HG02870 (cell line): ENCODE data around the gene SEMA3C.
A peak's percentile ranks its signal among the peaks of the same experiment; 100 is the strongest.

Experiments
- ATAC-seq: cut with Tn5 transposase; IDR thresholded peaks from one replicate; pipeline ENCODE4 v1.9.1; 2021; ENCODE audit warnings: mild to moderate bottlenecking, moderate library complexity; ENCODE audit not compliant: unreplicated experiment

Gene SEMA3C

GRCh38 chr7:80708123-80708522 lies 210.7 kb downstream of the SEMA3C start:
- ATAC-seq: no peak

- no peak for ATAC-seq
These were observed 211.5 kb downstream of the SEMA3C start for GRCh38 chr7:80707318-80707717.

DNA sequence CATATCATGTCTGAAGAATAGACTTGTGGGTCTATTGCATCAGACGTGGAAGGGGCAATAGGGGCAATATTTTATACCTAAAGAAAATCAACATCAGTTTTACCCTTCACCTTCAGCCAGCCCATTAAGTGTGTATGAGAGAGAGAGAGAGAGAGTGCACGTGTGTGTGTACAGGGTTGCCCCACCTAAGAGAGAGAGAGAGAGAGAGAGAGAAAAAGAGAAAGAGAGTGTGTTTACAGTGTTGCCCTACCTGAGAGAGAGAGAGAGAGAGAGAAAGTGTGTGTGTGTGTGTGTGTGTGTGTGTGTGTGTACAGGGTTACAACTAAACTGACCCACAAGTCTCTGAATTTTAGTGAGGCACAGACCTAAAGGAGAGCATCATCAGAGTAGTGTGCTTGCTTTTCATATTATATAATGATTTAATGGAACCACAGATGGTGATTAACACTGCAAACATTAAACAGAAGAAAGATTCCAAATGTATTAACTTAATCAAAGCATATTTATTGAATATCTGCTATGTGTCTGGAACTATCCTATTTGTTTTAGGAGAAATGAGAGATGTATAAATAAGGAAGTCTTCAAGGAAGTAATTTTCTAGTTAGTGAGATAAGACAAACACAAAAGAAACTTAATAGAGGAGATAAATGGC lies 213.6 kb downstream of the SEMA3C start:
- ATAC-seq: no peak

DNA sequence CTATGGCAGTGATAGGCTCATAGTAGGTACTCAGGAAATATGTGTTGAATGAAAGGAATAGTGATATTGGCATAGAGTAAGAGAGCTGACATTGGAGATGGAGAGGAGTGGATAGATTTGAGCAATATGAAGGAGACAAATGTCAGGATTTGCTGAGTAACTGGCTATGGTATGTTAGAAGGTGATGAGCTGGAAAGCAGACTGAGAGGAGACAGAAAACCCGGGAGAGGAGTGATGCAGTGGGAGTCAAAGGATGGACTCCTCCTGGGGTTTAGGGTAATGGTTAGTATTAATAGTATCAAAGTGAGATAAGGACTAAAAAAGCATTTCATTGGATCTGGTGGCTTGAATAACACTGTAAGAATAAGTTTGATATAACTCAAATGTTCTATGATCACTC lies 215.6 kb downstream of the SEMA3C start:
- no peak for ATAC-seq

GRCh38 chr7:80699721-80700256 lies 219.1 kb downstream of the SEMA3C start:
- ATAC-seq: no peak

DNA sequence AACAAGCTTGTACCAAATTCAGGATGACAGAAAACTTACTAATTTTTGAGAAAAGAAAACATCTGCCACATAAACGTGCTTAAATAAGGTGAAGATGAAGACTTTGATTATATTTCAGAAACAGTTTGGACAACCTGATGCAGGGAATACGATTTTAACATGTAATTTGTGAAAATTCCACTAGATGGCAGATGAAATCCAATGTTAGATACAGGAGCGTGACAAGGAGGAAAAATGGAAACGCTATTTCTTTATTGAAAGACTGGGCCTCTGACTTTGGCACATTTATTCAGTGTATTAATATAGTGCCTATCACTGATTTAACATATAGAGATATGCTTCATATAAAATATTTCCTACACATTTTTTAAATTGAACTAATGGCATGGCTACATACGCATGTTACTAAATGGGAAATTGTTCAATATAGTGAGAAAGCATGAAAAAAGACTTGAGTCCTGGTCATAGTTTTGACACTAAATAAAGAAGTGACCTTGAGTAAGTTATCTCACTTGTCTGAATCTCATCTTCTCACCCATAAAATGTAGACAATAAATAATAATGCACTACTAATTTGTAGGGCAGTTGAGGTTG lies 219.7 kb downstream of the SEMA3C start:
- ATAC-seq: peak; percentile 71
